ENCODE data around the gene GALNT18.

DNA sequence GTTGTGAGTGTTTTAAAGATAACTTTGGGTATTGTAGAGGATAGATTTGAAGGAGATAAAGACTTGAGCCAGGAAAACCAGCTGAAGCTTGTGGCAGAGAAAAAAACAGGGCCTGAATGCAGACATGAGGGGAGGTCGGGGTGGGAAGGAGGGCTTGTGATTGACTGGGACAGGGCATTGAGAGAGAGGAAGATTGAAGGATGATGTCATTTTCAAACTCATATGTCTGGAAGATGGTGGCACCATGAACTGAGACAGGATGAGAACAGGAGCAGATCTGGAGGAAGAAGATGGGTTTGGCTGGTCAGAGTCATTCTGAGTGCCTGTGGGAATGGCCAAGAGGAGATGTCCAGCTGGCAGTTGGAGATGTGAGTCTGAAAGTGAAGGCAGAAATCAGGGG, 283.5 kb downstream of the GALNT18 start:
- TF ChIP-seq, protein P1, sequence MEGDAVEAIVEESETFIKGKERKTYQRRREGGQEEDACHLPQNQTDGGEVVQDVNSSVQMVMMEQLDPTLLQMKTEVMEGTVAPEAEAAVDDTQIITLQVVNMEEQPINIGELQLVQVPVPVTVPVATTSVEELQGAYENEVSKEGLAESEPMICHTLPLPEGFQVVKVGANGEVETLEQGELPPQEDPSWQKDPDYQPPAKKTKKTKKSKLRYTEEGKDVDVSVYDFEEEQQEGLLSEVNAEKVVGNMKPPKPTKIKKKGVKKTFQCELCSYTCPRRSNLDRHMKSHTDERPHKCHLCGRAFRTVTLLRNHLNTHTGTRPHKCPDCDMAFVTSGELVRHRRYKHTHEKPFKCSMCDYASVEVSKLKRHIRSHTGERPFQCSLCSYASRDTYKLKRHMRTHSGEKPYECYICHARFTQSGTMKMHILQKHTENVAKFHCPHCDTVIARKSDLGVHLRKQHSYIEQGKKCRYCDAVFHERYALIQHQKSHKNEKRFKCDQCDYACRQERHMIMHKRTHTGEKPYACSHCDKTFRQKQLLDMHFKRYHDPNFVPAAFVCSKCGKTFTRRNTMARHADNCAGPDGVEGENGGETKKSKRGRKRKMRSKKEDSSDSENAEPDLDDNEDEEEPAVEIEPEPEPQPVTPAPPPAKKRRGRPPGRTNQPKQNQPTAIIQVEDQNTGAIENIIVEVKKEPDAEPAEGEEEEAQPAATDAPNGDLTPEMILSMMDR (IDR thresholded peaks at IDR 0.05) = no peak
- no peak for TF ChIP-seq POLR2A (IDR thresholded peaks at IDR 0.05)
- TF ChIP-seq EP300 (IDR thresholded peaks at IDR 0.05) = no peak

Measured in ovary (tissue), 3 donors.